ENCODE data around the gene TAF11. TPM values are rescaled to one million over a fixed set of nuclear protein-coding genes. Genes with fewer than 3 reads are reported as not detected.

The TAF11 gene
- total and polyA plus RNA-seq, 2 donors (not counting 3 experiments of a cell fraction or from before 2014, with no cell fraction given), result 30.7 to 37.1 TPM

- ChIA-PET POLR2A (no interaction called here), CTCF (no interaction called here)
- H3K4me1 ChIP-seq (ENCODE audit: control insufficient read depth, extremely low read depth, insufficient read depth, low read length), result no peaks in the 10 kb centered on the region
- TF ChIP-seq JUN (IDR thresholded peaks at IDR 0.05; ENCODE audit: borderline replicate concordance, insufficient read depth, insufficient read length, low read depth) (no peak), MYC (IDR thresholded peaks at IDR 0.05; ENCODE audit: low read depth, low read length) (no peak), MAX (IDR thresholded peaks at IDR 0.05; ENCODE audit: insufficient read depth, insufficient read length) (no peak), EZH2 (IDR thresholded peaks at IDR 0.05; ENCODE audit: borderline replicate concordance, low read depth, low read length, severe bottlenecking) (no peak), CTCF (IDR thresholded peaks at IDR 0.05; ENCODE audit: extremely low read depth in 1 of 2, insufficient read depth in 1 of 2, low read depth in 1 of 2, low read length in 2 of 2) (no peak), GATA2 (IDR thresholded peaks at IDR 0.05; ENCODE audit: insufficient read depth, insufficient read length, low read depth, low read length) (no peak), POLR2A (IDR thresholded peaks at IDR 0.05; ENCODE audit: low read depth, low read length) (no peak), FOS (IDR thresholded peaks at IDR 0.05; ENCODE audit: borderline replicate concordance, insufficient read depth, low read length) (no peak), POLR2AphosphoS5 (IDR thresholded peaks at IDR 0.05; ENCODE audit: insufficient read depth, low read depth, low read length) (no peak)
- no peak for DNase-seq (ENCODE audit: low read depth, low spot score)
- FAIRE-seq, result no peak
- dilution Hi-C loops (cut with MboI; ENCODE audit: extremely low pct_ligation_motif_present, low sequenced_read_pairs), result no loop called here
- intact Hi-C loops (cut with micrococcal nuclease), result no loop called here
- no peaks in the 10 kb centered on the region for H3K27me3 ChIP-seq (ENCODE audit: control insufficient read depth in 2 of 2, insufficient read depth in 2 of 2, low read length in 2 of 2)
- H3K79me2 ChIP-seq (ENCODE audit: control insufficient read depth, insufficient read depth, low read length), result no peaks in the 10 kb centered on the region
- no peak overlapping the region for H3K4me3 ChIP-seq (replicated peaks in 1 of 3; ENCODE audit: insufficient read depth in 1 of 3, low read depth in 1 of 3, low read length in 3 of 3)
- no peaks in the 10 kb centered on the region for H3K9me1 ChIP-seq (replicated peaks; ENCODE audit: control insufficient read depth, extremely low read depth, insufficient read depth, low read length)
- H3K36me3 ChIP-seq (ENCODE audit: control insufficient read depth in 2 of 2, extremely low read depth in 1 of 2, insufficient read depth in 2 of 2, low read length in 2 of 2), result no peaks in the 10 kb centered on the region
- H3K9ac ChIP-seq (replicated peaks; ENCODE audit: extremely low read depth, insufficient read depth, low read length), result no peak overlapping the region
- no peaks in the 10 kb centered on the region for H4K20me1 ChIP-seq (replicated peaks; ENCODE audit: control insufficient read depth, extremely low read depth, insufficient read depth, low read length)
- BruUV-seq (replicated peaks), result no TSS peak
- H3K4me2 ChIP-seq (ENCODE audit: insufficient read depth, low read length), result no peak overlapping the region
- H2AFZ ChIP-seq (ENCODE audit: low read depth, low read length), result no peak overlapping the region
- no peaks in the 10 kb centered on the region for H3K9me3 ChIP-seq (replicated peaks; ENCODE audit: control insufficient read depth, insufficient read depth, low read length)
- no peak overlapping the region for H3K27ac ChIP-seq (ENCODE audit: insufficient read depth, low read depth, low read length)
Measured at GRCh38 chr6:34928220-34928619, 40.4 kb upstream of the TAF11 start.

All from endothelial cell of umbilical vein (primary cell).